ENCODE data around the gene TECPR2. TPM values are rescaled to one million over a fixed set of nuclear protein-coding genes. Genes with fewer than 3 reads are reported as not detected.

The TECPR2 gene
- total RNA-seq, 1 donor from 2014 or later = 12.0 TPM

- intact Hi-C loops (cut with DNase I) = no loop called here
- Histone ChIP-seq H3K4me1 (no peaks in the 10 kb centered on the region), H3K4me3 (no peak overlapping the region), H3K9me3 (no peaks in the 10 kb centered on the region), H3K27me3 (no peaks in the 10 kb centered on the region), H3K36me3 (no peaks in the 10 kb centered on the region), H3K27ac (no peak overlapping the region)
- TF ChIP-seq CTCF (IDR thresholded peaks at IDR 0.05) (no peak), POLR2A (IDR thresholded peaks at IDR 0.05) (no peak), POLR2AphosphoS5 (IDR thresholded peaks at IDR 0.05; ENCODE audit: insufficient read depth in 1 of 2, low read depth in 1 of 2) (no peak)
- DNase-seq (ENCODE audit: extremely low spot score in 2 of 2) = no peak
Measured at GRCh38 chr14:102484316-102484715, 121.6 kb downstream of the TECPR2 start.

GRCh38 chr14:102485693-102486512 is 123.2 kb downstream of the TECPR2 start:
- Histone ChIP-seq H3K27me3 (no peaks in the 10 kb centered on the region), H3K9me3 (no peaks in the 10 kb centered on the region), H3K36me3 (no peaks in the 10 kb centered on the region), H3K27ac (no peak overlapping the region), H3K4me1 (no peaks in the 10 kb centered on the region), H3K4me3 (no peak overlapping the region)
- intact Hi-C loops (cut with DNase I) = no loop called here
- no peak for DNase-seq (ENCODE audit: extremely low spot score in 2 of 2)
- no peak for TF ChIP-seq POLR2AphosphoS5 (IDR thresholded peaks at IDR 0.05; ENCODE audit: insufficient read depth in 1 of 2, low read depth in 1 of 2)
- TF ChIP-seq CTCF (IDR thresholded peaks at IDR 0.05) = no peak
- no peak for TF ChIP-seq POLR2A (IDR thresholded peaks at IDR 0.05)

- Histone ChIP-seq H3K4me1 (no peaks in the 10 kb centered on the region), H3K4me3 (no peak overlapping the region), H3K27me3 (no peaks in the 10 kb centered on the region), H3K9me3 (no peaks in the 10 kb centered on the region), H3K27ac (no peak overlapping the region), H3K36me3 (no peaks in the 10 kb centered on the region)
- TF ChIP-seq CTCF (IDR thresholded peaks at IDR 0.05) = no peak
- TF ChIP-seq POLR2A (IDR thresholded peaks at IDR 0.05) = no peak
- no peak for TF ChIP-seq POLR2AphosphoS5 (IDR thresholded peaks at IDR 0.05; ENCODE audit: insufficient read depth in 1 of 2, low read depth in 1 of 2)
- intact Hi-C loops (cut with DNase I) = no loop called here
- DNase-seq (ENCODE audit: extremely low spot score in 2 of 2) = no peak
Measured at GRCh38 chr14:102486513-102487203, 123.9 kb downstream of the TECPR2 start.

- TF ChIP-seq POLR2AphosphoS5 (IDR thresholded peaks at IDR 0.05; ENCODE audit: insufficient read depth in 1 of 2, low read depth in 1 of 2) (no peak), POLR2A (IDR thresholded peaks at IDR 0.05) (no peak)
- no peak overlapping the region for H3K4me3 ChIP-seq
- H3K27ac ChIP-seq = no peak overlapping the region
- no peak for DNase-seq (ENCODE audit: extremely low spot score in 2 of 2)
- no peaks in the 10 kb centered on the region for H3K9me3 ChIP-seq
- intact Hi-C loops (cut with DNase I) = no loop called here
- H3K36me3 ChIP-seq = no peaks in the 10 kb centered on the region
- H3K27me3 ChIP-seq = no peaks in the 10 kb centered on the region
- no peaks in the 10 kb centered on the region for H3K4me1 ChIP-seq
Measured at GRCh38 chr14:102487204-102487577, 124.5 kb downstream of the TECPR2 start.

GRCh38 chr14:102490456-102490855 is 127.7 kb downstream of the TECPR2 start:
- no peak for DNase-seq (ENCODE audit: extremely low spot score in 2 of 2)
- intact Hi-C loops (cut with DNase I) = no loop called here
- TF ChIP-seq POLR2AphosphoS5 (IDR thresholded peaks at IDR 0.05; ENCODE audit: insufficient read depth in 1 of 2, low read depth in 1 of 2) (no peak), POLR2A (IDR thresholded peaks at IDR 0.05) (no peak)
- no peak overlapping the region for H3K27ac ChIP-seq
- H3K36me3 ChIP-seq = no peaks in the 10 kb centered on the region
- H3K4me1 ChIP-seq = no peaks in the 10 kb centered on the region
- no peak overlapping the region for H3K4me3 ChIP-seq
- H3K9me3 ChIP-seq = no peaks in the 10 kb centered on the region
- no peaks in the 10 kb centered on the region for H3K27me3 ChIP-seq

GRCh38 chr14:102491366-102491765 is 128.6 kb downstream of the TECPR2 start:
- TF ChIP-seq CTCF (IDR thresholded peaks at IDR 0.05) = no peak
- DNase-seq (ENCODE audit: extremely low spot score in 2 of 2) = no peak
- Histone ChIP-seq H3K4me3 (no peak overlapping the region), H3K27ac (no peak overlapping the region), H3K4me1 (no peaks in the 10 kb centered on the region), H3K36me3 (no peaks in the 10 kb centered on the region), H3K9me3 (no peaks in the 10 kb centered on the region), H3K27me3 (no peaks in the 10 kb centered on the region)
- intact Hi-C loops (cut with DNase I) = no loop called here
